Chondrocyte (in vitro differentiated cells): ENCODE data around the gene GCM1. TPM values are rescaled to one million over a fixed set of nuclear protein-coding genes. Genes with fewer than 3 reads are reported as not detected.

Experiments used
- DNase-seq: peaks from one replicate; pipeline ENCODE4 v3.0.0; 2021; ENCODE audit warnings: mixed read lengths, low spot score
- H3K27ac Mint-ChIP-seq: one replicate; pipeline ENCODE4 v1.8.0; 2021; ENCODE audit warnings: mild to moderate bottlenecking, moderate library complexity, mixed read lengths; ENCODE audit not compliant: unreplicated experiment
- H3K27me3 Mint-ChIP-seq: 2 replicates; pipeline ENCODE4 v1.8.0; 2021; ENCODE audit warnings: low read depth, mixed read lengths
- H3K36me3 Mint-ChIP-seq: 2 replicates; pipeline ENCODE4 v1.8.0; 2021; ENCODE audit warnings: low read depth, mixed read lengths
- H3K4me1 Mint-ChIP-seq: 2 replicates; pipeline ENCODE4 v1.8.0; 2021; ENCODE audit warnings: low read depth, mild to moderate bottlenecking, mixed read lengths
- H3K4me3 Mint-ChIP-seq: one replicate; pipeline ENCODE4 v1.8.0; 2021; ENCODE audit warnings: mild to moderate bottlenecking, moderate library complexity, mixed read lengths; ENCODE audit not compliant: unreplicated experiment
- H3K9me3 Mint-ChIP-seq: 2 replicates; pipeline ENCODE4 v1.8.0; 2021; ENCODE audit warnings: low read depth, mixed read lengths
- total RNA-seq: library from RNA; stranded (reverse); gene quantifications from 3 replicates; pipeline ENCODE4 v1.2.1, GENCODE V29; 2021
- TF ChIP-seq, protein P1 (sequence below): fragments of 200-600 bp; sonication (generic); IDR thresholded peaks from 2 replicates; pipeline ENCODE4 v1.5.0; 2021; ENCODE audit warnings: antibody characterized with exemption, mild to moderate bottlenecking, moderate library complexity

GCM1 gene
- total RNA-seq, 1 donor from 2014 or later: not detected

- no peak overlapping the region for H3K27ac Mint-ChIP-seq
- no peaks in the 10 kb centered on the region for H3K4me1 Mint-ChIP-seq
- no peaks in the 10 kb centered on the region for H3K27me3 Mint-ChIP-seq
- no peaks in the 10 kb centered on the region for H3K9me3 Mint-ChIP-seq
- DNase-seq: no peak
- TF ChIP-seq, protein P1, sequence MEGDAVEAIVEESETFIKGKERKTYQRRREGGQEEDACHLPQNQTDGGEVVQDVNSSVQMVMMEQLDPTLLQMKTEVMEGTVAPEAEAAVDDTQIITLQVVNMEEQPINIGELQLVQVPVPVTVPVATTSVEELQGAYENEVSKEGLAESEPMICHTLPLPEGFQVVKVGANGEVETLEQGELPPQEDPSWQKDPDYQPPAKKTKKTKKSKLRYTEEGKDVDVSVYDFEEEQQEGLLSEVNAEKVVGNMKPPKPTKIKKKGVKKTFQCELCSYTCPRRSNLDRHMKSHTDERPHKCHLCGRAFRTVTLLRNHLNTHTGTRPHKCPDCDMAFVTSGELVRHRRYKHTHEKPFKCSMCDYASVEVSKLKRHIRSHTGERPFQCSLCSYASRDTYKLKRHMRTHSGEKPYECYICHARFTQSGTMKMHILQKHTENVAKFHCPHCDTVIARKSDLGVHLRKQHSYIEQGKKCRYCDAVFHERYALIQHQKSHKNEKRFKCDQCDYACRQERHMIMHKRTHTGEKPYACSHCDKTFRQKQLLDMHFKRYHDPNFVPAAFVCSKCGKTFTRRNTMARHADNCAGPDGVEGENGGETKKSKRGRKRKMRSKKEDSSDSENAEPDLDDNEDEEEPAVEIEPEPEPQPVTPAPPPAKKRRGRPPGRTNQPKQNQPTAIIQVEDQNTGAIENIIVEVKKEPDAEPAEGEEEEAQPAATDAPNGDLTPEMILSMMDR: no peak
- H3K4me3 Mint-ChIP-seq: no peak overlapping the region
- H3K36me3 Mint-ChIP-seq: no peaks in the 10 kb centered on the region
Measured at GRCh38 chr6:53152576-53152975, 3.9 kb upstream of the GCM1 start.

- TF ChIP-seq, protein P1: peak; percentile 57
- Mint-ChIP-seq H3K27me3 (no peaks in the 10 kb centered on the region), H3K4me3 (no peak overlapping the region), H3K4me1 (no peaks in the 10 kb centered on the region), H3K36me3 (no peaks in the 10 kb centered on the region), H3K27ac (no peak overlapping the region), H3K9me3 (no peaks in the 10 kb centered on the region)
- no peak for DNase-seq
Measured at GRCh38 chr6:53151676-53152075, 3.0 kb upstream of the GCM1 start.

DNA sequence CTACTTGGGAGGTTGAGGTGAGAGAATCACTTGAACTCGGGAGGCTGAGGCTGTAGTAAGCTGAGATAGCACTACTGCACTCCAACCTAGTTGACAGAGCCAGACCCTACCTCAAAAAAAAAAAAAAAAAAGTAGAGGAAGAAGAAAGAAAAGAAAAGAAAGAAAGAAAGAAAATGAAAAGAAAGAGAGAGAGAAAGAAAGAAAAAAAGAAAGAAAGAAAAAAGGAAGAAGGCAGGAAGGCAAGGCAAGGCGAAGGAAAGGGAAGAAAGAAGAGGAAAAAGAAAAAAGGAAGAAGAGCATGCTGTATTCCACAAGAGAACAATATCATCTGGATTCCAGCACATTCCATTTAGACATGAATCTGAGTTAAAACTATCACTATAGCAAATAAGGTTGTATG lies 3.8 kb downstream of the GCM1 start:
- TF ChIP-seq, protein P1: no peak
- H3K4me3 Mint-ChIP-seq: no peak overlapping the region
- no peaks in the 10 kb centered on the region for H3K9me3 Mint-ChIP-seq
- H3K27ac Mint-ChIP-seq: no peak overlapping the region
- no peak for DNase-seq
- peaks cover 1% of the 10 kb centered on the region for H3K27me3 Mint-ChIP-seq
- H3K36me3 Mint-ChIP-seq: no peaks in the 10 kb centered on the region
- no peaks in the 10 kb centered on the region for H3K4me1 Mint-ChIP-seq

- Mint-ChIP-seq H3K27ac (no peak overlapping the region), H3K27me3 (peaks cover 1% of the 10 kb centered on the region), H3K4me1 (no peaks in the 10 kb centered on the region), H3K4me3 (no peak overlapping the region), H3K36me3 (no peaks in the 10 kb centered on the region), H3K9me3 (no peaks in the 10 kb centered on the region)
- DNase-seq: no peak
- TF ChIP-seq, protein P1: no peak
Measured at GRCh38 chr6:53143710-53144109, 4.9 kb downstream of the GCM1 start.

DNA sequence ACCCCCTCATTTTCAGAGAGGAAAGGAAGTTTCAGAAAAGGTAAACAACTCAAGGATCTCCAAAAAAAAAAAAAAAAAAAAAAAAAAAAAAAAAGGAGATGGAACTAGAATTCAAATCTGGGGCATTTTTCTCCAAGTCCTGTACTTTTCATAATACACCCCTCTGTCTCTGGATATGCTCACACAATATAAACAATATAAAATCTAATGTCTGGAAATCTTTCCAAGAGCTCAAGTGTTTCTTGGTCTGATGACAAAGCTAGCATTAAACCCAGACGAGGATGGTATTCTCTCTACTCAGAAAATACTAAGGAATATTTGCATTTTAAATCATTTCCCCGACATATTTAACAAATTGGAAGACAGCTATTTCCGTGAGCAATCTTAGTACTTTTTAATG lies 5.8 kb downstream of the GCM1 start:
- TF ChIP-seq, protein P1: no peak
- Mint-ChIP-seq H3K4me3 (no peak overlapping the region), H3K27me3 (peaks cover 1% of the 10 kb centered on the region), H3K36me3 (no peaks in the 10 kb centered on the region), H3K4me1 (no peaks in the 10 kb centered on the region), H3K9me3 (no peaks in the 10 kb centered on the region), H3K27ac (no peak overlapping the region)
- DNase-seq: no peak
